Lower leg skin (tissue), 4 donors: ENCODE measurements around the gene TLDC2. TPM values are rescaled to one million over a fixed set of nuclear protein-coding genes. Genes with fewer than 3 reads are reported as not detected.
"Not testable (repeated sequence)": the region's sequence is repeated elsewhere in the genome, so short reads cannot be mapped to it uniquely, and the experiment has no call there.

Experiments used
- DNase-seq, 2 donors: peaks; one replicate each; pipeline ENCODE4 v3.0.0-alpha.2; 2019; ENCODE audit warnings: low spot score in 2 of 2
- H3K4me3 ChIP-seq: fragments of 200-600 bp; sonication (generic); 2 replicates; pipeline ENCODE4 v1.5.1; 2017; ENCODE audit warnings: mild to moderate bottlenecking, low read depth; ENCODE audit not compliant: poor library complexity, severe bottlenecking
- CTCF ChIP-seq, 3 donors: fragments of 450-650 bp; IDR thresholded peaks; one replicate each; pipeline ENCODE4 v1.5.1; 2016; ENCODE audit warnings: antibody characterized with exemption in 3 of 3, mild to moderate bottlenecking in 3 of 3, moderate library complexity in 2 of 3
- POLR2A ChIP-seq, 2 donors: fragments of 450-650 bp; IDR thresholded peaks; one replicate each; pipeline ENCODE4 v1.6.1; 2016 to 2017; ENCODE audit warnings: antibody characterized with exemption in 2 of 2, mild to moderate bottlenecking in 1 of 2, moderate library complexity in 1 of 2
- WGBS, 2 donors: methylation state at CpG; one replicate each; pipeline ENCODE4 v1.1.5; 2018; 5-methylcytosine and 5-hydroxymethylcytosine counted together
- intact Hi-C: fragments of 100-400 bp; cut with DNase I; formaldehyde crosslinking; loops from one replicate; pipeline ENCODE4 v1.15.0; 2023; ENCODE audit warnings: low total_unique reads
- total RNA-seq, 4 donors: library from RNA; depleted of rRNA; stranded (reverse); fragments of >200 nt; gene quantifications; one replicate each; pipeline ENCODE4 v1.1.0, GENCODE V29; 2016

The TLDC2 gene
- total RNA-seq, 4 donors from 2014 or later, result 0.42 to 0.58 TPM; not detected in 2

DNA sequence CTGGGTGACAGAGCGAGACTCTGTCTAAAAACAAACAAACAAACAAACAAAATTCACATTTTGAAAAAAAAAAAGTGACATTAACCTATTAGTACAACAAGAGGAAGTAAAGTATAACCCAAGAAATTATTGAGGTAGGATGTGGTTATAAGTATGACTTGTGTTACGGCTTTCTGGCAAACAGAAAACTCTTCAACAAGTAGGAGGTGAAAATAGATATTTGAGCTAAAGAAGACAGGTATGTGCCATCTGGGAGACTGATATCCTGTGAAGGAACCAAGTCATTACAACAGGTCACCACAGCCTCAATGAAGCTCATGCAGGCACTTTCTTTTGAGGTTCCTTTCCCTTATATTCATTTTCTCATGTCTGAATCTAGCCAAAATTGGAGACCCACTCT lies 28.8 kb downstream of the TLDC2 start:
- WGBS, 2 donors, result 93 to 100% methylated on average over 2 of the region's 2 CpGs
- DNase-seq, result no peak
- intact Hi-C loops, result no loop called here
- no peak overlapping the region for H3K4me3 ChIP-seq
- TF ChIP-seq CTCF (IDR thresholded peaks at IDR 0.05) (no peak), POLR2A (IDR thresholded peaks at IDR 0.05) (no peak)

DNA sequence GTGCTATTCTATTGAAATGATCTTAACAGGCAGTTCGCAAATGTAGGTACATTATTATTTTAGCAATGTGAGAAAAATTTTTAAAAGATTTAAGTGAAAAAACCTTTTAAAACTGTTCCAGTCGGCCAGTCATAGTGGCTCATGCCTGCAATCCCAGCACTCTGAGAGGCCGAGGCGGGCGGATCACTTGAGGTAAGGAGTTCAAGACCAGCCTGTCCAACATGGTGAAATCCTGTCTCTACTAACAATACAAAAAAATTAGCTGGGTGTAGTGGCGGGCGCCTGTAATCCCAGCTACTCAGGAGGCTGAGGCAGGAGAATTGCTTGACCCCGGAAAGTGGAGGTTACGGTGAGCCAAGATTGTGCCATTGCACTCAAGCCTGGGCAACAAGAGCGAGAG lies 29.6 kb downstream of the TLDC2 start:
- DNase-seq, result peak in 1 of 2 donors; percentile 71
- intact Hi-C loops, H3K4me3 ChIP-seq: not testable (repeated sequence)
- WGBS, 2 donors, result 97 to 98% methylated on average over 10 of the region's 10 CpGs

GRCh38 chr20:36906086-36906485 lies 30.1 kb downstream of the TLDC2 start:
- intact Hi-C loops, H3K4me3 ChIP-seq: not testable (repeated sequence)
- peak in 1 of 2 donors; percentile 52 for DNase-seq
- 95 to 96% methylated on average over 7 of the region's 7 CpGs for WGBS, 2 donors

GRCh38 chr20:36908603-36909002 lies 32.7 kb downstream of the TLDC2 start:
- WGBS, 2 donors, result 60 to 71% methylated on average over 4 of the region's 4 CpGs
- no peak for TF ChIP-seq POLR2A (IDR thresholded peaks at IDR 0.05)
- intact Hi-C loops, result no loop called here
- peak in 1 of 2 donors; percentile 28 for DNase-seq
- no peak overlapping the region for H3K4me3 ChIP-seq

- WGBS, 2 donors, result 92 to 98% methylated on average over 2 of the region's 2 CpGs
- no peak overlapping the region for H3K4me3 ChIP-seq
- intact Hi-C loops, result no loop called here
- TF ChIP-seq CTCF (IDR thresholded peaks at IDR 0.05), result no peak
- no peak for TF ChIP-seq POLR2A (IDR thresholded peaks at IDR 0.05)
- no peak for DNase-seq
These were observed 40.3 kb downstream of the TLDC2 start for GRCh38 chr20:36916199-36916598.

DNA sequence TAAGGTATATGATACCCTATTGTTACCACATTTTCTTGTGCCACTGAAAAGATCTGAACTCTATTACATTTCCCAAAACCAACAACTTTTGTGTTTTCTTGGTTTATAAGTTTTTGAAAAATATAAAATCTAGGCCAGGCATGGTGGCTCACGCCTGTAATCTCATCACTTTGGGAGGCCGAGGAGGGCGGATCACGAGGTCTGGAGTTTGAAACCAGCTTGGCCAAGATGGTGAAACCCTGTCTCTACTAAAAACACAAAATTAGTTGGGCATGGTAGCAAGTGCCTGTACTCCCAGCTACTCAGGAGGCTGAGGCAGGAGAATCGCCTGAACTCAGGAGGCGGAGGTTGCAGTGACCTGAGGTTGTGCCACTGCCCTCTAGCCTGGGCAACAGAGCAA lies 41.3 kb downstream of the TLDC2 start:
- DNase-seq, result no peak
- intact Hi-C loops, result no loop called here
- H3K4me3 ChIP-seq, result no peak overlapping the region
- WGBS, 2 donors, result 96 to 98% methylated on average over 6 of the region's 6 CpGs
- TF ChIP-seq CTCF (IDR thresholded peaks at IDR 0.05) (no peak), POLR2A (IDR thresholded peaks at IDR 0.05) (no peak)

DNA sequence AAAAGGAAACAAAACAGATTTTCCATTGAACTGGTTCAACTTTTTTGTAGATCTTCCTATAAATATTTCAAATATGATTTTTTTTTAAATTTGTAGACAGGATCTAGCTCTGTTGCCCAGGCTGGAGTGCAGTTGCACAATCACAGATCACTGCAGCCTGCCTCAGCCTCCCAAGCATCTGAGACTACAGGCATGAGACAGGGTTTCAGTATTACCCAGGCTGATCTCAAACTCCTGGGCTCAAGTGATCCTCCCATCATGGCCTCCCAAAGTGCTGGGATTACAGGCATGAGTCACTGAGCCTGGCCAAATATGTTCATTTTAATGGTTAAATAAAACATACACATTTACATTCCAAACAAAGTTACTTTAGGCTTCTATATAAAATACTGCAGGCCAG lies 42.0 kb downstream of the TLDC2 start:
- TF ChIP-seq POLR2A (IDR thresholded peaks at IDR 0.05) (no peak), CTCF (IDR thresholded peaks at IDR 0.05) (no peak)
- H3K4me3 ChIP-seq, result no peak overlapping the region
- peak in 1 of 2 donors; percentile 37 for DNase-seq
- intact Hi-C loops, result no loop called here
